Mucosa of stomach (tissue), 1 donor: ENCODE measurements around the gene NPPA.

Source experiments
- H3K27me3 ChIP-seq: one replicate; pipeline ENCODE4 v1.7.0; 2013; ENCODE audit warnings: mild to moderate bottlenecking, low read length; ENCODE audit not compliant: control insufficient read depth, insufficient read depth
- H3K36me3 ChIP-seq: one replicate; pipeline ENCODE4 v1.7.0; 2013; ENCODE audit warnings: low read length; ENCODE audit not compliant: control insufficient read depth, insufficient read depth
- H3K4me1 ChIP-seq: one replicate; pipeline ENCODE4 v1.7.0; 2013; ENCODE audit warnings: mild to moderate bottlenecking, low read length; ENCODE audit not compliant: control insufficient read depth, insufficient read depth
- H3K4me3 ChIP-seq: one replicate; pipeline ENCODE4 v1.7.0; 2013; ENCODE audit warnings: low read length
- H3K9ac ChIP-seq: one replicate; pipeline ENCODE4 v1.7.0; 2013; ENCODE audit warnings: mild to moderate bottlenecking, low read length, moderate library complexity
- H3K9me3 ChIP-seq: one replicate; pipeline ENCODE4 v1.7.0; 2013; ENCODE audit warnings: mild to moderate bottlenecking, low read length, moderate library complexity; ENCODE audit not compliant: control insufficient read depth
- donor health status: Pancreatic carcinoma.

Gene NPPA

GRCh38 chr1:11880911-11881748 is 33.5 kb upstream of the NPPA start:
- Histone ChIP-seq H3K4me1 (peaks cover 30% of the 10 kb centered on the region), H3K9ac (no peak overlapping the region), H3K4me3 (no peak overlapping the region), H3K9me3 (no peaks in the 10 kb centered on the region), H3K36me3 (no peaks in the 10 kb centered on the region), H3K27me3 (peaks cover 8% of the 10 kb centered on the region)

DNA sequence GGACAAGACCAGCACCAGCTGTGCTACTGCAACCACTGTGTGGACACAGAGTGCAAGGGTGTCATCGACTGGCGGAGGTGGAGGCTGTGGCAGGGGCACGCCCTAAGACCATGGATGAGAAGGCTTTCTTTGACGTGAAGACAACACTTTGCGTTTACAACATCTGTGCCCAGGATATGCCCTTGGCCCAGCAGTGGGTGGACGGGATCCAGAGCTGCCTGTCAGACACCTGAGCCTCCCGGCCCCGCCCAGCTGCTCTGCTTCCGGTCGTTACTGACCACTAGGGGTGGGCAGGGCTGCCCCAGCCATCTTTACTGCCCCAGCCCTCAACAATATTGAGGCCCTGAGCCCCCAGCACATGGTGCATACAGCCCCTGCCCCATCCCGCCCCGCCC is 32.6 kb upstream of the NPPA start:
- Histone ChIP-seq H3K4me1 (peaks cover 30% of the 10 kb centered on the region), H3K9me3 (no peaks in the 10 kb centered on the region), H3K27me3 (peaks cover 5% of the 10 kb centered on the region), H3K36me3 (no peaks in the 10 kb centered on the region), H3K4me3 (no peak overlapping the region), H3K9ac (no peak overlapping the region)

DNA sequence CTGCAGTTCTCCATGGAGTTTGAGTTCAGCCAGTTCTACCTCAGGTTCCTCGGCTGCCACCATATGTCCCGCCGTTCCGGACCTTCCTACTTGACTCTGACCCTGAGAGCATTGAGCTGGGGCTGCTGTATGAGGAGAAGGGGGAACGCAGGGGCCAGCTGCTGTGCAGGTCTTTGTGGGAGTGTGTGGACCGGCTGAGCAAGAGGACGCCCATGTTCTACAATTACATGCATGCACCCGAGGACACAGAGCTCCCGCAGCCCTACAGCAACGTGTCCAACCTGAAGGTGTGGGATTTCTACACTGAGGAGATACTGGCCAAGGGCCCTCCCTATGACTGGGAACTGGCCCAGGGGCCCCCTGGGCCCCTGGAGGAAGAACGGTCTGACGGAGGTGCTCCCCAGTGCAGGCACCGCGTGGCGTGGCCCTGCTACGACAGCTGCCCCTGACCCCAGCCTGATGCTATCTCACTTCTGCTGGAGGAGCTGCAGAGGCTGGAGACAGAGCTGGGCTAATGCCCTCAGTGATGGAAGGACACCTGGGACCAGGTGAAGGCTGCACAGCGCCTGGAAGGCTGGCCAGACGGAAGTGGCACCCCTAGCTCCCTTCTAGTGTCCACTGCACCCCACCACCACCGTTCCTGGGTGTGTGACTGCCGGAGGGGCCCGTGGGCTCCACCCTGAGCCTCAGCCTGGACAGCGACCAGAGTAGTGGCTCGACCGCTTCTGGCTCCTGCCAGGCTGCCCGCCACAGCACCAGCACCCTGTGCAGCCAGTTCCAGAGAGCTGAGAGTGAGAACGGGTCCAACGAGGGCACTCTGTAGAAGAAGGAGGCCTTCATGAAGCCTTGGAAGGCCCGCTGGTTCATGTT is 32.0 kb upstream of the NPPA start:
- Histone ChIP-seq H3K9ac (no peak overlapping the region), H3K9me3 (no peaks in the 10 kb centered on the region), H3K27me3 (peaks cover 6% of the 10 kb centered on the region), H3K4me1 (peaks cover 30% of the 10 kb centered on the region), H3K4me3 (no peak overlapping the region), H3K36me3 (no peaks in the 10 kb centered on the region)

DNA sequence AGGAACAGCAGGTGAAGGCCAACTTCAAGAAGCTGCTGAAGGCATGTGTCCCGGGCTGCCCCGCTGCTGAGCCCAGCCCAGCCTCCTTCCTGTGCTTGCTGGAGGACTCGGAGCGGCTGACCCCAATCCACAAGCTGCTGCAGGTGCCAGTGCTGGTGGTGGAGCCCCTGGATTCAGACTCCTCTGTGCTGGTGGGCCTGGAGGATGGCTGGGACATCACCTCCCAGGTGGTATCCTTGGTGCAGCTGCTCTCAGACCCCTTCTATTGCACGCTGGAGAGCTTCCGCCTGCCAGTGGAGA is 31.3 kb upstream of the NPPA start:
- Histone ChIP-seq H3K4me3 (no peak overlapping the region), H3K9ac (no peak overlapping the region), H3K9me3 (no peaks in the 10 kb centered on the region), H3K4me1 (peaks cover 30% of the 10 kb centered on the region), H3K36me3 (no peaks in the 10 kb centered on the region), H3K27me3 (peaks cover 10% of the 10 kb centered on the region)

- Histone ChIP-seq H3K27me3 (peaks cover 10% of the 10 kb centered on the region), H3K9me3 (no peaks in the 10 kb centered on the region), H3K4me3 (no peak overlapping the region), H3K9ac (no peak overlapping the region), H3K4me1 (peaks cover 29% of the 10 kb centered on the region), H3K36me3 (no peaks in the 10 kb centered on the region)
These were observed 30.7 kb upstream of the NPPA start for GRCh38 chr1:11878081-11878890.

DNA sequence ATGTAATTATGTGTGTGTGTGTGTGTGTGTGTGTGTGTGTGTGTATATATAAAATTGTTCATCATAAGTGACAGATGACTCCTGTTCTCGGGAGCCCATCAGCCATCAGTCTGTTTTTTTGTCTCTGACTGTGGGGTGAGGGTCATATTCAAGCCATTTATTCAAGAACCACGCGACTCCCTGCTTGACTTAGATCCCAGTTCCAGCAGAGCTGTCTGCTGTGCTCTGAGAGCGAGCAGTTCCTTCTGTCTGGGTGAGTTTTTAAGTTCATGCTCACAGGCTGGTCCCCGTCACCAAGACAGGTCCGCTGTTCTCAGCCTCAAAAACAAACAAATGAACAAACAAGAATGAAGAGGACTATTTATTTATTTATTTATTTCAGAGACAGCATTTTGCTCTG is 29.5 kb upstream of the NPPA start:
- peaks cover 18% of the 10 kb centered on the region for H3K4me1 ChIP-seq
- H3K9ac ChIP-seq, result no peak overlapping the region
- peaks cover 10% of the 10 kb centered on the region for H3K27me3 ChIP-seq
- no peak overlapping the region for H3K4me3 ChIP-seq
- no peaks in the 10 kb centered on the region for H3K9me3 ChIP-seq
- no peaks in the 10 kb centered on the region for H3K36me3 ChIP-seq

DNA sequence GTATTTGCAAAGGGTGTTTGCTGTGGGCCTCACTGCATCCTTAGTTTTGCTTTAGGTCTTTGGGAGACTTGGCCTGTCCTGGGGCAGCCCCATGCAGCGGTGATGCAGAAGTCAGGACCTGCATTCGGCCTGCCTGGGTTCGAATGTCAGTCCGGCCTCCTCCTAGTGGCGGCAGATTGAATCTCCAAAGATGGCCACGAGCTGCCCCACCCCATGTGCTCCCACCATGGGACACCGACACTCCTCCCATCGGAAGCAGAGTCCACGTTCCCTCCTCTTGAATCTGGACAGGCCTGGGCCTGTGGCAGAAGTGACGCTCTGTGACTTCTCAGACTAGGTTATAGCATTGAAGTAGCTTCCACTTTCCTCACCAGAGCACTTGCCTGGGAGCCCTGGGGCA is 27.5 kb upstream of the NPPA start:
- H3K9me3 ChIP-seq, result no peaks in the 10 kb centered on the region
- no peaks in the 10 kb centered on the region for H3K36me3 ChIP-seq
- peaks cover 10% of the 10 kb centered on the region for H3K27me3 ChIP-seq
- no peak overlapping the region for H3K4me3 ChIP-seq
- H3K4me1 ChIP-seq, result peaks cover 2% of the 10 kb centered on the region
- no peak overlapping the region for H3K9ac ChIP-seq

DNA sequence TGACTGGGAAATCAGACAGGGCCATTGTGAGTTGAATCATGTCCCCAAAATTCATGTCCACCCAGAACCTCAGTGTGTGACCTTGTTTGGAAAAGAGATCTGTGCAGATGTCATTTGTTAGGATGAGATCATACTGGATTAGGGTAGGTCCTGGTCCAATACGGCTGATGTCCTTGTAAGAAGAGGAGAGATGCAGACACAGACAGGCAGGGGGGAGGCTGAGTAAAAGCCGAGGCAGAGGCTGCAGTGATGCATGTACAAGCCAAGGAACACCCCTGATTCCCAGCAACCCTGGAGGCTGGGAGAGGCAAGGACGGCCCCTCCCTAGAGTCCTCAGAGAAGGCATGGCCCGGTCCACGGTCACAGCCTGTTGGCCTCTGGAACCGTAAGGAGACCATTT is 27.0 kb upstream of the NPPA start:
- peaks cover 10% of the 10 kb centered on the region for H3K27me3 ChIP-seq

GRCh38 chr1:11874258-11874562 is 26.6 kb upstream of the NPPA start:
- no peaks in the 10 kb centered on the region for H3K4me1 ChIP-seq
- no peak overlapping the region for H3K9ac ChIP-seq
- H3K4me3 ChIP-seq, result no peak overlapping the region
- H3K27me3 ChIP-seq, result peaks cover 10% of the 10 kb centered on the region
- no peaks in the 10 kb centered on the region for H3K36me3 ChIP-seq
- H3K9me3 ChIP-seq, result no peaks in the 10 kb centered on the region

More for the DNA sequence above, 27.0 kb upstream of the NPPA start:
- H3K4me1 ChIP-seq, result no peaks in the 10 kb centered on the region
- no peaks in the 10 kb centered on the region for H3K36me3 ChIP-seq
- no peak overlapping the region for H3K9ac ChIP-seq
- no peak overlapping the region for H3K4me3 ChIP-seq
- H3K9me3 ChIP-seq, result no peaks in the 10 kb centered on the region

DNA sequence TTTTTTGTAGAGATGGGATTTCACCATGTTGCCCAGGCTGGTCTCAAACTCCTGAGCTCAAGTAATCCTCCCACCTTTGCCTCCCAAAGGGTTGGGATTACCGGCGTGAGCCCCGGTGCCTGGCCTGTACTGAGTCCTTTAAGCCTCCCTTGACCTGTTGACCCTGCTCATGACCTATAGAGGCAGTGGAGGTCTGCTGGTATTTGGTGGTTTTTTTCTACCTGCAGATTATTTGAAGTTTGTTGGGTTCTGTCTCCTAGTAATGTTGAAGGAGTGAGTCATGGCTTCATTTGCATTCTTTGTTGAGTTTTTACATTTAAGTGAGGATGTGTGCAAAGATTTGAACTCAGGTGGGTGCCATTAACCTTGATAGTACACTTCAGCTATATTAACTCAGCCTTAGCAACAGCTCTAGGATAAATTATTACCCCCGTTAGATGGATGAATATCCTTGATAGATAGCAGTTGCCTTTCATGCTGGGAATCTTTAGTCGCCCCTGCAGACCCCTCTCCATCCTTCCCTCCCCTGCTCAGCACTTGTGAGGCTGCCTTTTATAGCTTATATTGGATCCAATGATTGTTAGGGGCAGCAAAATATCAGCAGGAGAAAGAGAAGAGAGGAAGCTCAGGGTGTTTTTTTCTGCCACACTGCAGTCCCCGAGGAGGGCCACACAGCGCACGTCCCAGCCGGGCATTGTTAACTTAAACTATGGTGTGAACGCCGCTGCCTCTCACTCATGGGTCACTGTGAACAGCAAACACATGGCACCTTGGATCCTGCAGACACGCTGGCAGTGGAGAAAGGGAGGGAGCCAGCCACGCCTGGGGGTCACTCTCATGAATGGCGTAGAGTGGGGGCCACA is 26.0 kb upstream of the NPPA start:
- Histone ChIP-seq H3K36me3 (no peaks in the 10 kb centered on the region), H3K27me3 (peaks cover 5% of the 10 kb centered on the region)

DNA sequence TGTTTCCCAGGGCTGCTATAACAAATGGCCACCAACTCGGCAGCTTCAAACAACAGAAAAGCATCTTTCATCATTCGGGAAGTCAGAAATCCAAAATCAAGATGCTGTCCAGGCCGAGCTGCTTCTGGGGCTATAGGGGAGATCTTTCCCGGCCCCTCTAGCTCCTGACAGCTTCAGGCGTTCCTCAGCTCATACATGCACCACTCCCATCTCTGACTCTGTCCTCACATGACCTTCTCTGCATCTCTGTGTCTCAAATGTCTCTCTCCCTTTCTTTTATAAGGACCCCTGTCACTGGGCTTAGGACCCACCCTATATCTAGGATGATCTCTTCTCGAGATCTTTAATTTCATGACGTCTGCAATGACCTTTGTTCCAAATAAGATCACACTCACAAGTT is 25.0 kb upstream of the NPPA start:
- peaks cover 5% of the 10 kb centered on the region for H3K27me3 ChIP-seq
- H3K9me3 ChIP-seq, result no peaks in the 10 kb centered on the region
- H3K4me1 ChIP-seq, result no peaks in the 10 kb centered on the region

More for the DNA sequence above, 26.0 kb upstream of the NPPA start:
- H3K4me3 ChIP-seq, result no peak overlapping the region
- H3K9ac ChIP-seq, result no peak overlapping the region
- no peaks in the 10 kb centered on the region for H3K9me3 ChIP-seq
- no peaks in the 10 kb centered on the region for H3K4me1 ChIP-seq

More for the DNA sequence above, 25.0 kb upstream of the NPPA start:
- H3K4me3 ChIP-seq, result no peak overlapping the region
- no peaks in the 10 kb centered on the region for H3K36me3 ChIP-seq
- no peak overlapping the region for H3K9ac ChIP-seq
